HS-5 (cell line): Measurements from ENCODE around the gene SPATA9.
"Not testable (repeated sequence)": the region's sequence is repeated elsewhere in the genome, so short reads cannot be mapped to it uniquely, and the experiment has no call there.

Experiments
- DNase-seq: peaks from one replicate; pipeline ENCODE4 v3.0.0-alpha.2; 2012; ENCODE audit warnings: low read depth

The SPATA9 gene

GRCh38 chr5:95717439-95717838, 34.6 kb upstream of the SPATA9 start:
- no peak for DNase-seq

DNA sequence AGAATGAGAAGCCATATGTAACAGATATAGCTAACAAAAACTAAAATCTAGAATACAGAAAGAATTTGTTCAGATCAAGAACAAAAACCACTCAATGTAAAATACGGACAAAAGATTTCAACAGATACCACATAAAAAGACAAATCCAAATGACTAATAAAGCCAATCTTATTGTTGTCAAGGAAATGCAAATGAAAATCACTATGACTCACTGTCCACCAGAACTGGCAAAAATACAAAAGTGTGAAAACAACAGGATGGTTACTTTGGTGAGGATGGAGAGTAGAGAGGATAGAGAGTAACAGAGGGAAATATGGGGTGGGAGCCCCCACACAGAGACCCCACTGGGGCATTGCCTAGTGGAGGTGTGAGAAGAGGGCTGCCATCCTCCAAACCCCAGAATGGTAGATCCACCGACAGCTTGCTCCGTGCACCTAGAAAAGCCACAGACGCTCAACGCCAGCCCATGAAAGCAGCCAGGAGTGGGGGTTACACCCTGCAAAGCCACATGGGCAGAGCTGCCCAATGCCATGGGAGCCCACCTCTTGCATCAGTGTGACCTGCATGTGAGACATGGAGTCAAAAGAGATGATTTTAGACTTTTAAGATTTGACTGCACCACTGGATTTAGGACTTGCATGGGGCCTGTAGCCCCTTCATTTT, 33.1 kb upstream of the SPATA9 start:
- peak; percentile 71 for DNase-seq

DNA sequence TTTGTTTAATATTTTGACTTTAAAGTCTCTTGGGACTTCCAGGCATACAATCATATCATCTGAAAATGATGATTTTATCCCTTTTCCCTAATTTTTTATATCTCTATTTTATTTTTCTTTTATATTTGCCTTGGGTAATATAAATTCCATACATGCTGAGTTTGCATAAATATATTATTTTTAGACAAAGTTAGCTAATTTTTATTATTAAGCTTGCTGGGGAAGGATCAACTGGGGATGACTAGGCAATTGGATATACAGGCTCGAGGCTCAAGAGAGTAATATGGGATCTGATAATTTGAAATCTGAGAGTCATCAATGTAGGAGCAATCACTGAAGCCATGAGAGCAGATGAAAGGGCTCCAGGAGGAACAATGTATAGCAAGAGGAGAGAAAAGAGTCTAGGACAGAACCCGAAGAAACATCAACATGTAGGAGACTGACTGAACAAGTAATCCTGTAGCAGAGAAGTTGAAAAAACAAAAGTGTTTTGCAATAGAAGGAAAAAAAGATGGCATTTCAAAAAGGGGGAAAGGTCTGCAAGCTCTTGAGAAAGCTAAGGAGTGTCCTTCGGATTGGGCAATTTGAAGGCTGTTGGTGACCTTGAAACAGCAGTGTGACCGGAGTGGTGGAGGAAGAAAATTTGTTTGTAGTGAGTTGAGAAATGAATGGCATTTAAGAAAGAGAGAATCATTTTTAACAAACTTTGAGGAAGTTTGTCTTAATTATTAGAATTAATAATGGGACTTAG, 31.3 kb upstream of the SPATA9 start:
- DNase-seq = no peak

GRCh38 chr5:95713246-95713645, 30.5 kb upstream of the SPATA9 start:
- not testable (repeated sequence) for DNase-seq

GRCh38 chr5:95712347-95712958, 29.7 kb upstream of the SPATA9 start:
- peak; percentile 91 for DNase-seq

DNA sequence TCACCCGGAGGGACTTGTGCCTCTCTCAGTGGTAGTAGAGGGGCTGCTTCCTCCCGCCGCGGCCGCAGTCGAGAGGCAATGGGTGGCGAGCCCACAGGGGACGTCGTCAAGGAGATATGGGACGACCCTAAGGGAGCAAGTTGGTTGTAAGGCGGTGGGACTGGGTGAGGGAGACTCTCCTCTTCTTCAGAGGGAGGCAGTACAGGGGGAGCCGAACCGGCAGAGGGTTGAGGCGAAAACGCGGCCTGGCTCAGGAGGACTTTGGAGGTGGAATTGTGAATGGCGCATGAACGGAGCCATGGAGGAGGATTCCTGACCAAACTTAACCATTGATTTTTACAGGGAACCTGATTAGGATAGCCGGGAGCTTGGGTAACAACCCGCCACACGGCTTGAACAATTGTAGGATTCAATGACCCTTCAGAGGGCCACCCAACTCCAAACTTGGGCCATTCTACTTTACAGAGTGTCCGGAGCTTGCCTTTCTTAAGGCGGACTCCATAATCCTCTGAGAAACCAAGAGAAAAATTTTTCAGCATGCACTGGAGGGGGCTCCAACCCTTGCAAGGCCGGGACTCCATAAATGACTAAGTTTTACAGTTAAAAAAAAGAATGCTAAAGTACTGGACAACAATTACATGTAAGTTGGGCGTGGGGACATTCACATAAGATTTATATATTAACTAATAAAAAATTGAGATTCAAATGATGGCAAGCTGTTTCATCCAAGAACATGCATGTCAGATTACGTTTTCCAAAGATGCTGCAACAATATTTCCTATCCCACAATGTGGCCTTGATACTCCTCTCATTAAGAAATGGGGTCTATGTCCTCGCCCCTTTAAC, 28.9 kb upstream of the SPATA9 start:
- no peak for DNase-seq

- not testable (repeated sequence) for DNase-seq
Measured at GRCh38 chr5:95710651-95711500, 28.1 kb upstream of the SPATA9 start.

- DNase-seq = no peak
Measured at GRCh38 chr5:95709967-95710650, 27.3 kb upstream of the SPATA9 start.

DNA sequence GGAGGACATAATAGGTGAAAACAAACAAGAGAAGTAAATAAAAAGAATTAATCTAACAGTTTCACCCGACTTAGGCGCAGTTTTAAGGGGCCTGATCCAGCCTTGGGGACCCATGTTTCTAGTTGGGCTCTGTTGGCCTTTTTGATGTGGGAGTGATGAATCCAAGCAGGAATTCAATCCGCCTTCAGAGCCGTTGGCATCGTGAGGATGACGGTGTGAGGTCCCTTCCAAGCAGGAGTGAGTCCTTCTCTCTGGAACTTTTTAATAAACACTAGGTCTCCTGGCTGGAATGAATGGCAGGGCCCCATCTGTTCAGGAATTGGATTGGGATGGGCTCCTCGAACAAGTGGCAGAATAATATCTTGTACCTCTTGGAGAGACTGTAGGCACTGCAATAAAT, 26.1 kb upstream of the SPATA9 start:
- DNase-seq = no peak

GRCh38 chr5:95707534-95708188, 24.9 kb upstream of the SPATA9 start:
- DNase-seq = not testable (repeated sequence)

GRCh38 chr5:95707055-95707454, 24.3 kb upstream of the SPATA9 start:
- no peak for DNase-seq

- DNase-seq = not testable (repeated sequence)
Measured at GRCh38 chr5:95706196-95706595, 23.4 kb upstream of the SPATA9 start.

DNA sequence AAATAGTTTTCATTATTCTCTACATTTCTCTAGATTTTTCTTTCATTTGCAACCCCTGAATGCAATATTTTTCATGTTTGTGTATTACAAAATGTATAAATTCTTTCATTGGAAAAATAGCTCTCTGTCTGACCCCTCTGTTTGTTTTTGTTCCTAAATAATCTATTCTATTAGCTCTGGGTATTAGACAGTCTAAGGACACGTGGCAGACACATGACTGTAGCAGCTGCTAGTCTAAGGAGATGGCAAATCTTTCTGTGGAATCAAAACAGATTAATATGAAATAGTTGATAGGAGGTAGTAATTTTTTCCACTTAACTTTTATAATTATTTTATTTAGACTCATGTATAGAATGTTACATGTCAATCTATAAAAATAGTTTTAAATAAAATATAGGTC, 21.4 kb upstream of the SPATA9 start:
- no peak for DNase-seq

DNA sequence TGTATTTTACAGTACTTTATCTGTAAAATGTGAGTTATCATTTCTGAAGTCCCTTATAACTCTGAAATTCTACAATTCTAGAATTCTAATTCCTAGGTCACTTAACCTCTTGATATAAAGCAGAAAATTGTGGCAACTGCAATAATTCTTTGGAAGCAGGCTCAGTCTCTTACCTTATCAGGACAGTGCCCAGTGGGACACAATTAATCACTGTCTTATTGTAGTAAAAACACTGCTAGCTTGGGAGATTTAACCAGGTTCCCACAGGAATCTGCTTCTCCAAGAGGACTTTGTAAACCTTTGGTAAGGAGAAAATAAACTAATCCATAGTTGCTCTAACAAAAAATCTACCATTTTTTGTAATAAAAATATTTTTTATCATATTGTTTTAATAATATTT, 18.3 kb upstream of the SPATA9 start:
- no peak for DNase-seq

GRCh38 chr5:95699337-95699736, 16.5 kb upstream of the SPATA9 start:
- DNase-seq = no peak

DNA sequence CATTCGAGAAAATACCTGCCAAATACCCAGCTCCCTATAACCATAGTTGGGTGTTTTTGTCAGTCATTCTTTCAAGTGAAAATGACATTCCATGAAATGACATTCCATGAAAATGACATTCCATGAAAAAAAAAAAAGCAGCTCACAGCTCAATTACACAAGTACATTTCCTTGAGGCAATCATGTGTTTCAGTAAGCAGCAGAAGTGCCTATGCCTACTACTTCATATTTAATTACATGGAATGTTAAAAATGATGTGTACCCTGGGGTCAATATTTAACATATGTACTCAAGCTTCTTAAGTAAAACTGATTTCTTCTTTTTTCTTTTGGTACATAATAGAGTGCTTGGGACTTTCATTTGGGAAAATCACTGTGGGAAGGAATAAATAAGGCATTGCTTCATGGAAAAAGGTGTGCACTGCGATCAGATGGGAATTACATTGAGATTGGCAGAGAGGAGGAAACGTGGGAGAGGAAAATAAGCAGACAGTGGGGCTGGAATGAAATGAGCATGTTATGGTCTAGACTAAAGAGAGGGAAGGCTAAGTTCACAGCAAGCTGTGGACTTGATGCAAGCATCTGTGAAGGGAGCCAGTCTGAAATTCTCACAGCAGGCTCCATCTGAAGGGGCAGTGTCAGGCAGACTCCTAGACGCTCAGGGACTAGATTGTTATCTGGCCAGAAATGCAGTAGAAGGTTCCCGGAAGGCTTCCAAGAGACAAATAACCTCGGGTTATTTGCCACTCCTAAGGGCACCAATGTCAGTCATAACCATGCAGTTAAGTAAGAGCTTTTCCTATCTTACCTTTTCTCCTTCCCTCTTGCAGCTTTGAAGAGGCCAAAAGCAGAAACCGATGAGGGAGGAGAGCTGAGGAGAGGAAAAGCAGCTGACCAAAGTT, 15.2 kb upstream of the SPATA9 start:
- no peak for DNase-seq

- DNase-seq = no peak
Measured at GRCh38 chr5:95690333-95690732, 7.5 kb upstream of the SPATA9 start.

- no peak for DNase-seq
Measured at GRCh38 chr5:95689680-95690079, 6.9 kb upstream of the SPATA9 start.

DNA sequence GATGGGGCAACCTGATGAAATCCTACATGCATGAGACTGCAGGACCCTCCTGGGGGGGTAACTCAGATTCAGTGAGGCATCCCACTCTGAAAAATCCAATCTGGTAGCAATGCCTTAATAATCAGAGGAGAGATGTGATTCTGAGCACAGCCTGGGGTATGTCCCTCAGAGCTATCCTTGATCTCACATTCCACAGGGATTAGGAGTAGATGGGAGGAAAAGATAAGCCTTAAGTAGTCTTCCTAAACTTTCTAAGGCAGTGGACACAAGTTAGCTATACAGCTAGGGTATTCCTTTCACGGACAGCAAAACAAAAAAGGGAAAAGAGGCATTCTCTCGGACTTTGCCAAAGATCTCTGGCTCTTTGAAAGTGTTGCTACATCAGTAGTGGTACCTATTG, 3.9 kb upstream of the SPATA9 start:
- no peak for DNase-seq
